ENCODE results near the gene GJD4.
A peak's percentile ranks its signal among the peaks of the same experiment; 100 is the strongest.

GJD4 gene

GRCh38 chr10:35633006-35633980, 28.2 kb downstream of the GJD4 start:
- Mint-ChIP-seq H3K4me1 (no peaks in the 10 kb centered on the region), H3K27ac (no peak overlapping the region), H3K36me3 (no peaks in the 10 kb centered on the region), H3K4me3 (no peak overlapping the region), H3K9me3 (no peaks in the 10 kb centered on the region)
- ATAC-seq (no peak), DNase-seq (ENCODE audit: low spot score in 2 of 2) (no peak)

- Mint-ChIP-seq H3K27ac (no peak overlapping the region), H3K4me1 (peaks cover 10% of the 10 kb centered on the region), H3K9me3 (no peaks in the 10 kb centered on the region), H3K36me3 (no peaks in the 10 kb centered on the region), H3K4me3 (no peak overlapping the region)
- ATAC-seq (peak; percentile 70), DNase-seq (ENCODE audit: low spot score in 2 of 2) (peak; percentile 7 to 55)
Observed at GRCh38 chr10:35635576-35635975, 30.4 kb downstream of the GJD4 start.

GRCh38 chr10:35636956-35637355, 31.8 kb downstream of the GJD4 start:
- Mint-ChIP-seq H3K36me3 (no peaks in the 10 kb centered on the region), H3K27ac (no peak overlapping the region), H3K4me3 (no peak overlapping the region), H3K4me1 (peaks cover 12% of the 10 kb centered on the region), H3K9me3 (no peaks in the 10 kb centered on the region)
- DNase-seq (ENCODE audit: low spot score in 2 of 2) (no peak), ATAC-seq (no peak)

- Mint-ChIP-seq H3K36me3 (no peaks in the 10 kb centered on the region), H3K9me3 (no peaks in the 10 kb centered on the region), H3K4me1 (peaks cover 17% of the 10 kb centered on the region), H3K4me3 (no peak overlapping the region), H3K27ac (no peak overlapping the region)
- DNase-seq (ENCODE audit: low spot score in 2 of 2) (no peak), ATAC-seq (no peak)
Observed at GRCh38 chr10:35637462-35637861, 32.3 kb downstream of the GJD4 start.

- Mint-ChIP-seq H3K27ac (no peak overlapping the region), H3K9me3 (no peaks in the 10 kb centered on the region), H3K36me3 (no peaks in the 10 kb centered on the region), H3K4me3 (no peak overlapping the region), H3K4me1 (peaks cover 20% of the 10 kb centered on the region)
- no peak for ATAC-seq
- DNase-seq (ENCODE audit: low spot score in 2 of 2) = no peak
Observed at GRCh38 chr10:35638101-35638500, 33.0 kb downstream of the GJD4 start.

GRCh38 chr10:35639021-35639727, 34.0 kb downstream of the GJD4 start:
- no peak for DNase-seq (ENCODE audit: low spot score in 2 of 2)
- no peak overlapping the region for H3K27ac Mint-ChIP-seq
- peaks cover 26% of the 10 kb centered on the region for H3K4me1 Mint-ChIP-seq
- no peak for ATAC-seq
- H3K9me3 Mint-ChIP-seq = no peaks in the 10 kb centered on the region
- no peaks in the 10 kb centered on the region for H3K36me3 Mint-ChIP-seq
- H3K4me3 Mint-ChIP-seq = peak overlapping the region; percentile 78

- no peak for DNase-seq (ENCODE audit: low spot score in 2 of 2)
- H3K27ac Mint-ChIP-seq = no peak overlapping the region
- H3K4me3 Mint-ChIP-seq = peak overlapping the region; percentile 78
- no peaks in the 10 kb centered on the region for H3K9me3 Mint-ChIP-seq
- H3K4me1 Mint-ChIP-seq = peaks cover 27% of the 10 kb centered on the region
- no peak for ATAC-seq
- no peaks in the 10 kb centered on the region for H3K36me3 Mint-ChIP-seq
Observed at GRCh38 chr10:35639728-35640401, 34.7 kb downstream of the GJD4 start.

- peak; percentile 11 to 58 for DNase-seq (ENCODE audit: low spot score in 2 of 2)
- H3K27ac Mint-ChIP-seq = no peak overlapping the region
- peak overlapping the region; percentile 78 for H3K4me3 Mint-ChIP-seq
- H3K9me3 Mint-ChIP-seq = no peaks in the 10 kb centered on the region
- H3K36me3 Mint-ChIP-seq = no peaks in the 10 kb centered on the region
- peak; percentile 56 for ATAC-seq
- H3K4me1 Mint-ChIP-seq = peaks cover 27% of the 10 kb centered on the region
Observed at GRCh38 chr10:35640474-35640873, 35.3 kb downstream of the GJD4 start.

GRCh38 chr10:35640951-35641675, 36.0 kb downstream of the GJD4 start:
- Mint-ChIP-seq H3K27ac (no peak overlapping the region), H3K9me3 (no peaks in the 10 kb centered on the region), H3K4me1 (peaks cover 27% of the 10 kb centered on the region), H3K36me3 (no peaks in the 10 kb centered on the region), H3K4me3 (peak overlapping the region; percentile 78)
- DNase-seq (ENCODE audit: low spot score in 2 of 2) (peak; percentile 16 to 72), ATAC-seq (peak; percentile 61)

- Mint-ChIP-seq H3K9me3 (no peaks in the 10 kb centered on the region), H3K4me3 (peak overlapping the region; percentile 78), H3K4me1 (peaks cover 27% of the 10 kb centered on the region), H3K27ac (no peak overlapping the region), H3K36me3 (no peaks in the 10 kb centered on the region)
- DNase-seq (ENCODE audit: low spot score in 2 of 2) = peak in 1 of 2 donors; percentile 5
- peak; percentile 42 for ATAC-seq
Observed at GRCh38 chr10:35641676-35642034, 36.5 kb downstream of the GJD4 start.

- H3K27ac Mint-ChIP-seq = no peak within 1 kb of the TSS
- no peaks in the 10 kb centered on the region for H3K36me3 Mint-ChIP-seq
- peaks cover 27% of the 10 kb centered on the region for H3K4me1 Mint-ChIP-seq
- peak within 1 kb of the TSS; percentile 78 for H3K4me3 Mint-ChIP-seq
- ATAC-seq = peak; percentile 91
- no peaks in the 10 kb centered on the region for H3K9me3 Mint-ChIP-seq
- peak; percentile 55 to 77 for DNase-seq (ENCODE audit: low spot score in 2 of 2)
Observed at GRCh38 chr10:35642035-35642792, 37.1 kb downstream of the GJD4 start, which contains the start of gene FZD8. Gene FZD8, minus strand, starts transcription at chr10:35642296. Its CDS starts 867 bp downstream, at chr10:35641429.

GRCh38 chr10:35642793-35643114, 37.6 kb downstream of the GJD4 start:
- H3K4me1 Mint-ChIP-seq = peaks cover 27% of the 10 kb centered on the region
- no peak for ATAC-seq
- H3K9me3 Mint-ChIP-seq = no peaks in the 10 kb centered on the region
- no peaks in the 10 kb centered on the region for H3K36me3 Mint-ChIP-seq
- H3K27ac Mint-ChIP-seq = no peak overlapping the region
- no peak for DNase-seq (ENCODE audit: low spot score in 2 of 2)
- peak overlapping the region; percentile 78 for H3K4me3 Mint-ChIP-seq

GRCh38 chr10:35643151-35644049, 38.3 kb downstream of the GJD4 start:
- Mint-ChIP-seq H3K36me3 (no peaks in the 10 kb centered on the region), H3K9me3 (no peaks in the 10 kb centered on the region), H3K27ac (no peak overlapping the region), H3K4me1 (peaks cover 27% of the 10 kb centered on the region), H3K4me3 (peak overlapping the region; percentile 78)
- ATAC-seq (no peak), DNase-seq (ENCODE audit: low spot score in 2 of 2) (peak in 1 of 2 donors; percentile 49)
